CD14-positive monocyte (primary cell): ENCODE results near the gene ABCD2. TPM values are rescaled to one million over a fixed set of nuclear protein-coding genes. Genes with fewer than 3 reads are reported as not detected.

Experiments
- DNase-seq, 3 donors: peaks; one replicate each; pipeline ENCODE4 v3.0.0-alpha.2; 2011 to 2022
- H2AFZ ChIP-seq: 2 replicates; pipeline ENCODE4 v1.6.0; 2012; ENCODE audit warnings: mild to moderate bottlenecking, low read depth, low read length, inconsistent platforms; ENCODE audit not compliant: insufficient read depth, poor library complexity, severe bottlenecking
- H3K27ac ChIP-seq, 2 donors: 1 replicate in 1 of 2; 2 replicates in 1 of 2; pipeline ENCODE4 v1.5.1; 2012 to 2013; ENCODE audit warnings: low read length in 2 of 2, control low read depth in 1 of 2, inconsistent platforms in 1 of 2, low read depth in 1 of 2, mild to moderate bottlenecking in 1 of 2
- H3K27me3 ChIP-seq, 2 donors: one replicate each; pipeline versions ENCODE4 v1.6.0 to v1.6.1; 2011 to 2013; ENCODE audit warnings: low read length in 2 of 2; ENCODE audit not compliant: control insufficient read depth in 2 of 2, insufficient read depth in 2 of 2
- H3K36me3 ChIP-seq, 2 donors: replicated peaks in 1 of 2; 1 replicate in 1 of 2; 2 replicates in 1 of 2; pipeline versions ENCODE4 v1.5.1 to v1.6.1; 2012 to 2013; ENCODE audit warnings: low read length in 2 of 2, control low read depth in 1 of 2, inconsistent platforms in 1 of 2, mild to moderate bottlenecking in 1 of 2; ENCODE audit not compliant: insufficient read depth in 2 of 2, control insufficient read depth in 1 of 2
- H3K4me1 ChIP-seq, 2 donors: 1 replicate in 1 of 2; 2 replicates in 1 of 2; pipeline versions ENCODE4 v1.5.1 to v1.6.1; 2012 to 2013; ENCODE audit warnings: low read length in 2 of 2, control low read depth in 1 of 2, inconsistent platforms in 1 of 2, mild to moderate bottlenecking in 1 of 2, moderate library complexity in 1 of 2; ENCODE audit not compliant: insufficient read depth in 2 of 2, control insufficient read depth in 1 of 2
- H3K4me2 ChIP-seq: replicated peaks from 2 replicates; pipeline ENCODE3; 2012; ENCODE audit warnings: low read length, moderate library complexity, mild to moderate bottlenecking; ENCODE audit not compliant: poor library complexity, severe bottlenecking; ENCODE audit errors: extremely low read depth
- H3K4me3 ChIP-seq, 3 experiments: fragments of 200-600 bp in 1 of 3; sonication (generic) in 1 of 3; replicated peaks in 1 of 3; 1 replicate in 2 of 3; 2 replicates in 1 of 3; pipeline ENCODE4 v1.5.1; 2011 to 2013; ENCODE audit warnings: low read length in 3 of 3, mild to moderate bottlenecking in 3 of 3, control low read depth in 2 of 3, low read depth in 2 of 3, inconsistent platforms in 1 of 3, moderate library complexity in 1 of 3
- H3K79me2 ChIP-seq: 2 replicates; pipeline ENCODE4 v1.6.0; 2012; ENCODE audit warnings: mild to moderate bottlenecking, control low read depth, inconsistent platforms, low read length, moderate library complexity; ENCODE audit not compliant: insufficient read depth
- H3K9ac ChIP-seq: 2 replicates; pipeline ENCODE4 v1.6.0; 2017; ENCODE audit warnings: low read length, mild to moderate bottlenecking; ENCODE audit not compliant: insufficient read depth, poor library complexity, severe bottlenecking
- H3K9me3 ChIP-seq, 2 donors: replicated peaks in 1 of 2; 1 replicate in 1 of 2; 2 replicates in 1 of 2; pipeline versions ENCODE4 v1.5.1 to v1.6.1; 2012 to 2013; ENCODE audit warnings: low read length in 2 of 2, control low read depth in 1 of 2; ENCODE audit not compliant: control insufficient read depth in 1 of 2, insufficient read depth in 1 of 2
- H4K20me1 ChIP-seq: 2 replicates; pipeline ENCODE4 v1.6.0; 2012; ENCODE audit warnings: mild to moderate bottlenecking, low read length, control low read depth, moderate library complexity; ENCODE audit not compliant: insufficient read depth
- H3K27ac Mint-ChIP-seq, 7 donors: one replicate each; pipeline ENCODE4 v1.8.0; 2020; ENCODE audit warnings: mild to moderate bottlenecking in 7 of 7, mixed read lengths in 7 of 7, moderate library complexity in 6 of 7, inconsistent platforms in 2 of 7
- H3K27me3 Mint-ChIP-seq, 3 donors: one replicate each; pipeline ENCODE4 v1.8.0; 2021 to 2022; ENCODE audit warnings: low read depth in 3 of 3, mild to moderate bottlenecking in 3 of 3, mixed read lengths in 3 of 3, moderate library complexity in 3 of 3, inconsistent platforms in 1 of 3
- H3K36me3 Mint-ChIP-seq, 2 donors: one replicate each; pipeline ENCODE4 v1.8.0; 2020; ENCODE audit warnings: mixed read lengths in 2 of 2, inconsistent platforms in 1 of 2, mild to moderate bottlenecking in 1 of 2
- H3K4me1 Mint-ChIP-seq: one replicate; pipeline ENCODE4 v1.8.0; 2020; ENCODE audit warnings: mild to moderate bottlenecking, mixed read lengths
- H3K4me3 Mint-ChIP-seq, 2 donors: one replicate each; pipeline ENCODE4 v1.8.0; 2020; ENCODE audit warnings: mild to moderate bottlenecking in 2 of 2, mixed read lengths in 2 of 2, moderate library complexity in 1 of 2
- H3K9me3 Mint-ChIP-seq, 7 donors: one replicate each; pipeline ENCODE4 v1.8.0; 2020 to 2022; ENCODE audit warnings: mixed read lengths in 7 of 7, mild to moderate bottlenecking in 6 of 7, moderate library complexity in 6 of 7, inconsistent platforms in 2 of 7
- CTCF ChIP-seq: fragments of 200-600 bp; IDR thresholded peaks from one replicate; pipeline ENCODE4 v1.8.0; 2022; ENCODE audit warnings: antibody characterized with exemption, mild to moderate bottlenecking
- WGBS: methylation state at CpG from one replicate; pipeline ENCODE4 v1.1.5; 2013; ENCODE audit warnings: missing lambda C conversion rate; ENCODE audit not compliant: insufficient coverage; 5-methylcytosine and 5-hydroxymethylcytosine counted together
- intact Hi-C, 2 donors: fragments of 100-400 bp; cut with micrococcal nuclease; formaldehyde crosslinking; loops; one replicate each; pipeline versions ENCODE4 v1.15.0 to v1.15.1; 2023
- polyA plus RNA-seq, 3 donors: library from polyadenylated mRNA; depleted of rRNA in 1 of 3; unstranded in 2 of 3; stranded (reverse) in 1 of 3; fragments of 300-500 nt in 2 of 3; fragments of >200 nt in 1 of 3; fragmentation: Illumina TruSeq in 2 of 3; gene quantifications; 1 replicate in 2 of 3; 2 replicates in 1 of 3; pipeline ENCODE4 v1.2.3, GENCODE V29; 2012 to 2021

The ABCD2 gene
- polyA plus RNA-seq, 3 donors: not detected

GRCh38 chr12:39613525-39613924, 6.1 kb downstream of the ABCD2 start:
- H3K4me2 ChIP-seq: no peak overlapping the region
- no peak for DNase-seq
- peaks cover 4% of the 10 kb centered on the region for H3K4me1 Mint-ChIP-seq

DNA sequence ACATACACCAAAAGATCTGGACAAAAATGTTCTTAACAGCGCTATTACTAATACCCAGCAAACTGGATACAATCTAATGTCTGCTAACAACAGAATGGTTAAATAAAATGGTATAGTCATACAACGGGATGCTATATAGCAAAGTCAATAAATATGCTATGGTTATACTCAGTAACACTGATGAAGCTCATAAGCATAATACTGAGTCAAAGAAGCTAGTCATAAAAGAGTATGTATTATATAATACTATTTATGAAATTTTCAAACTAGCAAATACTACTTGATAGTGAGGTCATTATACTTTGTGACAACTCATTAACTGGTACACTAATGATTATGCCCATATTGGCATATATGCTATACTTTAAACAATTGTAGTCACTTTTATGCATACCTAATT, 7.4 kb downstream of the ABCD2 start:
- no peaks in the 10 kb centered on the region for H3K79me2 ChIP-seq
- Mint-ChIP-seq H3K9me3 (peaks cover 0 to 2% (median 0%) of the 10 kb centered on the region in 7 donors), H3K36me3 (no peaks in the 10 kb centered on the region), H3K4me1 (no peaks in the 10 kb centered on the region), H3K27ac (no peak overlapping the region), H3K4me3 (no peak overlapping the region), H3K27me3 (peaks cover 0 to 4% (median 0%) of the 10 kb centered on the region in 3 donors)
- no peaks in the 10 kb centered on the region for H3K36me3 ChIP-seq
- no peak overlapping the region for H3K4me2 ChIP-seq
- H3K4me3 ChIP-seq: no peak overlapping the region
- no peak overlapping the region for H3K27ac ChIP-seq
- no peak overlapping the region for H2AFZ ChIP-seq
- no peaks in the 10 kb centered on the region for H3K27me3 ChIP-seq
- H4K20me1 ChIP-seq: no peaks in the 10 kb centered on the region
- H3K9me3 ChIP-seq: no peaks in the 10 kb centered on the region
- TF ChIP-seq CTCF: no peak
- no peak overlapping the region for H3K9ac ChIP-seq
- H3K4me1 ChIP-seq: no peaks in the 10 kb centered on the region
- WGBS: no CpG with 5 or more reads among the region's 2 CpGs
- intact Hi-C loops: no loop called here
- DNase-seq: no peak

More at GRCh38 chr12:39613525-39613924, 6.1 kb downstream of the ABCD2 start:
- Histone ChIP-seq H3K36me3 (no peaks in the 10 kb centered on the region), H3K79me2 (no peaks in the 10 kb centered on the region), H3K9me3 (no peaks in the 10 kb centered on the region), H2AFZ (no peak overlapping the region), H4K20me1 (no peaks in the 10 kb centered on the region), H3K27me3 (no peaks in the 10 kb centered on the region), H3K9ac (no peak overlapping the region), H3K4me1 (no peaks in the 10 kb centered on the region), H3K27ac (no peak overlapping the region), H3K4me3 (no peak overlapping the region)
- Mint-ChIP-seq H3K27ac (no peak overlapping the region), H3K36me3 (no peaks in the 10 kb centered on the region), H3K9me3 (no peaks in the 10 kb centered on the region), H3K4me3 (no peak overlapping the region), H3K27me3 (peaks cover 0 to 4% (median 0%) of the 10 kb centered on the region in 3 donors)
- TF ChIP-seq CTCF: no peak
- intact Hi-C loops: no loop called here
- WGBS: 100% methylated on average over 2 of the region's 2 CpGs
